ENCODE measurements around the gene GP1BA. TPM values are rescaled to one million over a fixed set of nuclear protein-coding genes. Genes with fewer than 3 reads are reported as not detected.

Gene GP1BA
- total RNA-seq, 1 experiment from 2014 or later: not detected

- Histone ChIP-seq H3K4me3 (ENCODE audit: low read depth, low read length, poor library complexity, severe bottlenecking) (peak overlapping the region; percentile 100), H3K36me3 (ENCODE audit: insufficient read depth, low read length, poor library complexity, severe bottlenecking) (peaks cover 18% of the 10 kb centered on the region), H3K9me3 (ENCODE audit: low read depth, low read length, poor library complexity, severe bottlenecking) (no peaks in the 10 kb centered on the region), H3K4me1 (ENCODE audit: insufficient read depth, low read length, poor library complexity, severe bottlenecking) (peaks cover 25% of the 10 kb centered on the region), H3K27ac (ENCODE audit: low read depth, low read length, poor library complexity, severe bottlenecking) (peak overlapping the region; percentile 99), H3K27me3 (replicated peaks; ENCODE audit: insufficient read depth, low read depth, low read length, poor library complexity) (no peaks in the 10 kb centered on the region)
- no peak for DNase-seq (ENCODE audit: low spot score)
- TF ChIP-seq EZH2 (IDR thresholded peaks at IDR 0.05; ENCODE audit: borderline replicate concordance, low read depth, low read length, poor library complexity, severe bottlenecking) (no peak), CTCF (conservative IDR thresholded peaks at IDR 0.05; ENCODE audit: low read depth, low read length) (no peak)
- CTCF ChIA-PET: no interaction called here
- POLR2A ChIA-PET (ENCODE audit: low non-redundant PET): no interaction called here
- BruUV-seq (replicated peaks): no TSS peak
- intact Hi-C loops (cut with micrococcal nuclease; ENCODE audit: unreplicated experiment): no loop called here
Observed at GRCh38 chr17:4950075-4950745, 18.1 kb downstream of the GP1BA start.

- DNase-seq (ENCODE audit: low spot score): no peak
- ChIA-PET CTCF (no interaction called here), POLR2A (ENCODE audit: low non-redundant PET) (no interaction called here)
- Histone ChIP-seq H3K36me3 (ENCODE audit: insufficient read depth, low read length, poor library complexity, severe bottlenecking) (peaks cover 13% of the 10 kb centered on the region), H3K27me3 (replicated peaks; ENCODE audit: insufficient read depth, low read depth, low read length, poor library complexity) (no peaks in the 10 kb centered on the region), H3K9me3 (ENCODE audit: low read depth, low read length, poor library complexity, severe bottlenecking) (no peaks in the 10 kb centered on the region), H3K4me3 (ENCODE audit: low read depth, low read length, poor library complexity, severe bottlenecking) (peak within 1 kb of the TSS; percentile 100), H3K27ac (ENCODE audit: low read depth, low read length, poor library complexity, severe bottlenecking) (peak within 1 kb of the TSS; percentile 99), H3K4me1 (ENCODE audit: insufficient read depth, low read length, poor library complexity, severe bottlenecking) (peaks cover 20% of the 10 kb centered on the region)
- TF ChIP-seq CTCF (conservative IDR thresholded peaks at IDR 0.05; ENCODE audit: low read depth, low read length): no peak
- TF ChIP-seq EZH2 (IDR thresholded peaks at IDR 0.05; ENCODE audit: borderline replicate concordance, low read depth, low read length, poor library complexity, severe bottlenecking): no peak
- intact Hi-C loops (cut with micrococcal nuclease; ENCODE audit: unreplicated experiment): no loop called here
- BruUV-seq (replicated peaks): no TSS peak
Observed at GRCh38 chr17:4950746-4951204, 18.7 kb downstream of the GP1BA start, which contains the start of gene ENO3. Gene ENO3, plus strand, starts transcription at chr17:4951119. Its CDS starts 711 bp downstream, at chr17:4951830.

GRCh38 chr17:4951486-4951885 is 19.4 kb downstream of the GP1BA start:
- no peaks in the 10 kb centered on the region for H3K9me3 ChIP-seq (ENCODE audit: low read depth, low read length, poor library complexity, severe bottlenecking)
- no peak for DNase-seq (ENCODE audit: low spot score)
- intact Hi-C loops (cut with micrococcal nuclease; ENCODE audit: unreplicated experiment): no loop called here
- H3K27ac ChIP-seq (ENCODE audit: low read depth, low read length, poor library complexity, severe bottlenecking): no peak overlapping the region
- no TSS peak for BruUV-seq (replicated peaks)
- no peaks in the 10 kb centered on the region for H3K27me3 ChIP-seq (replicated peaks; ENCODE audit: insufficient read depth, low read depth, low read length, poor library complexity)
- H3K36me3 ChIP-seq (ENCODE audit: insufficient read depth, low read length, poor library complexity, severe bottlenecking): peaks cover 6% of the 10 kb centered on the region
- TF ChIP-seq CTCF (conservative IDR thresholded peaks at IDR 0.05; ENCODE audit: low read depth, low read length) (no peak), EZH2 (IDR thresholded peaks at IDR 0.05; ENCODE audit: borderline replicate concordance, low read depth, low read length, poor library complexity, severe bottlenecking) (no peak)
- ChIA-PET CTCF (no interaction called here), POLR2A (ENCODE audit: low non-redundant PET) (interaction anchor here (0.6 kb wide), 1 partner anchor 16 kb away, joined by 3 read pairs; the partner anchor contains the start of gene SPAG7)
- no peak overlapping the region for H3K4me3 ChIP-seq (ENCODE audit: low read depth, low read length, poor library complexity, severe bottlenecking)
- H3K4me1 ChIP-seq (ENCODE audit: insufficient read depth, low read length, poor library complexity, severe bottlenecking): peaks cover 13% of the 10 kb centered on the region
